GM18858 (cell line): ENCODE measurements around the gene NYAP1.
"Not testable (repeated sequence)": the region's sequence is repeated elsewhere in the genome, so short reads cannot be mapped to it uniquely, and the experiment has no call there.

Source experiments
- ATAC-seq: cut with Tn5 transposase; IDR thresholded peaks from one replicate; pipeline ENCODE4 v1.9.1; 2021; ENCODE audit not compliant: unreplicated experiment

NYAP1 gene

DNA sequence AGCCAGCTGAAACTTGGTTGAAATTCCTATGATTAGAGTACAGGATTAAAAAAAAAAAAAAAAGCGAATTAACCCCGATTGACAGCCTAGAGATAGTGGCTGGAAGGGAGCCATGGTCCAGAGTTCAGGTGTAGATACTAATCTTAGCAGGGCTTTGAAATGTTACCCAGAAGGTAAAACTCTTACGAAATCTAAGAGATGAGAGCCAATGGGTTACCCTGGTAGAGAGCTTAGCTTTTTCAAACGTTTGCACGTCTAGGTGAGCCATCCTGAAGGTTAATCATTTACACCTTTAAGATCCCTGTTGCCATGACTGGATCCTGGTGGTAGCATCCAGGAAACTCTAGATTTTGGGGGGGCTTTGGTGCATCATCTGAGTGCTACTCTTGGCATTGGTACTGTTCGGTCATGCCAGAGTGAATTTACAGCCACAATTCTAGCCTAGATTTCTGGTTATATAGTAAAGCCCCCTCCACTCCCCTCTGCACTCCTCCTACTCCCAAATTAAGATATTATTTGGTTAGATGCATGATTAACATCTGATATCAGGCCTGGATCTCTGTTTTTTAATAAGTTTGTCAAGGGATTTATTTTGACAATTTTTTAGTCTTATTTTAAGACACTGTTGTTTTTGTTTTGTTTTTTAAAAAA lies 56.5 kb downstream of the NYAP1 start:
- ATAC-seq: no peak

DNA sequence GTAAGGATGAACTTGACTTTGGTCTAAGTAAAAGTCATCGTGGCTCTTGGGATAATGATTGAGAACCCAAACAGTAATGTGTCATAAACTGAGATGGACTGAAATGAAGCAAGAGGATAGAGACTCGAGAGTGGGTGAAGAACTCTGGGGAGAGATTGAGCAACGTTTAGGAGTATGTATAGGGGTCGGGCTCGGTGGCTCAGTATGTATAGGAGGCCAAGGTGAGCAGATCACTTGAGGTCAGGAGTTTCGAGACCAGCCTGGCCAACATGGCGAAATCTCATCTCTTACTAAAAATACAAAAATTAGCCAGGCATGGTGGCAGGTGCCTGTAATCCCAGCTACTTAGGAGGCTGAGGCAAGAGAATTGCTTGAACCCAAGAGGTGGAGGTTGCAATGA lies 57.6 kb downstream of the NYAP1 start:
- ATAC-seq: not testable (repeated sequence)

DNA sequence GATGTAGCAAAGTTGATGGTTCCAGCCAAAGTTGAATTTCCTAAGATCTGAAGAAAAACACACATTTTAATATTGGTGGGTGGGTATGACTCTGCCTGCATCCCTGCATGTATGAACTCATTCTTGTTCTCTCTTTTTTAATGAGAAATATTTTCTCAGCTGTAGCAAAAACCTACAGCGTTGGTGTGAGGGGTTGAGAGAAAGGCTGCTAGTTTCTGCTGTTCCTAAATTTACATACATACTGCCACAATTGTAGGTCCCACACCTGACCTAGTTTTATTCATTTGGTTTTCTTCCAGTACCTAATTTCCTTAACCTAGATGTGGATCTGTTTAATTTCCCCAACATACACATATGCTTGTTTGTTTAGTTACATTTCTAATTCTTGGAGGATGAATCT lies 59.9 kb downstream of the NYAP1 start:
- ATAC-seq: no peak

DNA sequence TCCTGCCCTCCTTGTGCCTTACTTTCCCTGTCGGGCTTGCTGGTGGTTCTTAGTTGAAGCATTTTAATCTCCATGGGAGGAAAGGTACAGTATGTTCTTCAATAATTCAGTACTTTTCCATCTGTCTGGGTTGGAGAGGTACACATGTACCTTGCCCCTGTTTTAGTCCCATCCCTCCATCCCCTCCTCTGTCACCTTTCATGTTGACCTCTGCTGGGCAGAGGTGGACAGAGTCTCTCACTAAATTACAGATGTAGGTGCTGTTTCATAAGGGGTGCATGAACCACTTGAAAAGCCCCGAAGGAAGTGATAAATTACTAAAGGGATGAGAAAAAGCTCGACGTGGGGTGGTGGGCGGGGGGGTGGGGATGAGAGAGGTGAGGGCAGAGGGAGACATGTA lies 60.7 kb downstream of the NYAP1 start:
- no peak for ATAC-seq
